ENCODE data around the gene SBK3.

GRCh38 chr19:55549500-55550320 is 4.4 kb upstream of the SBK3 start:
- no peak for TF ChIP-seq CTCF (IDR thresholded peaks at IDR 0.05)
- no peak for TF ChIP-seq POLR2A (IDR thresholded peaks at IDR 0.05)
